Mesenchymal stem cell (in vitro differentiated cells and primary cell): ENCODE data around the gene LARGE1.
A peak's percentile ranks its signal among the peaks of the same experiment; 100 is the strongest.

ENCODE experiments used
- DNase-seq: peaks from one replicate; pipeline ENCODE4 v3.0.0-alpha.2; 2013
- H2AFZ ChIP-seq: one replicate; pipeline ENCODE4 v1.6.1; 2013; ENCODE audit warnings: low read depth, mild to moderate bottlenecking, control low read depth, inconsistent platforms, low read length, moderate library complexity
- H2AK5ac ChIP-seq: 2 replicates; pipeline ENCODE4 v1.6.1; 2013; ENCODE audit warnings: low read length, moderate library complexity, mild to moderate bottlenecking, inconsistent platforms; ENCODE audit not compliant: severe bottlenecking
- H2BK120ac ChIP-seq: one replicate; pipeline ENCODE4 v1.6.1; 2013; ENCODE audit warnings: low read depth, mild to moderate bottlenecking, inconsistent platforms, low read length, moderate library complexity
- H2BK12ac ChIP-seq, 2 experiments: one replicate each; pipeline ENCODE4 v1.6.1; 2013; ENCODE audit warnings: inconsistent platforms in 2 of 2, low read length in 2 of 2, mild to moderate bottlenecking in 2 of 2, moderate library complexity in 2 of 2, control low read depth in 1 of 2
- H2BK15ac ChIP-seq: one replicate; pipeline ENCODE4 v1.6.1; 2013; ENCODE audit warnings: mild to moderate bottlenecking, low read depth, inconsistent platforms; ENCODE audit not compliant: poor library complexity, severe bottlenecking
- H2BK5ac ChIP-seq: 2 replicates; pipeline ENCODE4 v1.6.1; 2013; ENCODE audit warnings: low read depth, mild to moderate bottlenecking, low read length, control low read depth, inconsistent platforms; ENCODE audit not compliant: poor library complexity, severe bottlenecking
- H3K14ac ChIP-seq, 2 experiments: one replicate each; pipeline ENCODE4 v1.6.1; 2013; ENCODE audit warnings: inconsistent platforms in 2 of 2, low read length in 2 of 2, control low read depth in 1 of 2, mild to moderate bottlenecking in 1 of 2, moderate library complexity in 1 of 2
- H3K18ac ChIP-seq, 2 experiments: one replicate each; pipeline ENCODE4 v1.6.1; 2013; ENCODE audit warnings: inconsistent platforms in 2 of 2, low read length in 2 of 2, control low read depth in 1 of 2, low read depth in 1 of 2, mild to moderate bottlenecking in 1 of 2
- H3K23ac ChIP-seq, 2 experiments: one replicate each; pipeline ENCODE4 v1.6.1; 2013; ENCODE audit warnings: inconsistent platforms in 2 of 2, low read length in 2 of 2, mild to moderate bottlenecking in 2 of 2, moderate library complexity in 2 of 2, control low read depth in 1 of 2
- H3K27ac ChIP-seq: 2 replicates; pipeline ENCODE4 v1.5.1; 2013; ENCODE audit warnings: mild to moderate bottlenecking, moderate library complexity, low read length, control low read depth, inconsistent platforms; ENCODE audit not compliant: poor library complexity, severe bottlenecking
- H3K27me3 ChIP-seq, 2 experiments: 2 replicates each; pipeline versions ENCODE4 v1.6.1 to v1.7.0; 2013; ENCODE audit warnings: low read length in 2 of 2, mild to moderate bottlenecking in 2 of 2, moderate library complexity in 2 of 2, control low read depth in 1 of 2, inconsistent platforms in 1 of 2; ENCODE audit not compliant: control insufficient read depth in 1 of 2, insufficient read depth in 1 of 2
- H3K36me3 ChIP-seq, 2 experiments: 2 replicates each; pipeline versions ENCODE4 v1.6.1 to v1.7.0; 2013; ENCODE audit warnings: low read length in 2 of 2, control low read depth in 1 of 2, inconsistent platforms in 1 of 2, low read depth in 1 of 2, mild to moderate bottlenecking in 1 of 2; ENCODE audit not compliant: insufficient read depth in 2 of 2, control insufficient read depth in 1 of 2
- H3K4ac ChIP-seq, 2 experiments: one replicate each; pipeline ENCODE4 v1.6.1; 2013; ENCODE audit warnings: inconsistent platforms in 2 of 2, low read length in 2 of 2, mild to moderate bottlenecking in 2 of 2, moderate library complexity in 2 of 2, control low read depth in 1 of 2, low read depth in 1 of 2
- H3K4me1 ChIP-seq: 2 replicates; pipeline ENCODE4 v1.6.1; 2013; ENCODE audit warnings: low read depth, low read length, control low read depth; ENCODE audit not compliant: control insufficient read depth, insufficient read depth
- H3K4me2 ChIP-seq: 2 replicates; pipeline ENCODE4 v1.6.1; 2013; ENCODE audit warnings: low read length, mild to moderate bottlenecking, inconsistent platforms; ENCODE audit not compliant: poor library complexity, severe bottlenecking
- H3K4me3 ChIP-seq, 2 experiments: 2 replicates each; pipeline versions ENCODE4 v1.5.1 to v1.7.0; 2013; ENCODE audit warnings: low read length in 2 of 2, mild to moderate bottlenecking in 2 of 2, control low read depth in 1 of 2, low read depth in 1 of 2; ENCODE audit not compliant: insufficient read depth in 1 of 2
- H3K79me1 ChIP-seq: replicated peaks from 2 replicates; pipeline ENCODE4 v1.6.1; 2013; ENCODE audit warnings: mild to moderate bottlenecking, control low read depth, low read length, inconsistent platforms; ENCODE audit not compliant: poor library complexity, severe bottlenecking
- H3K9ac ChIP-seq: 2 replicates; pipeline ENCODE4 v1.7.0; 2013; ENCODE audit warnings: mild to moderate bottlenecking, low read length, moderate library complexity
- H3K9me3 ChIP-seq: 2 replicates; pipeline ENCODE4 v1.7.0; 2013; ENCODE audit warnings: mild to moderate bottlenecking, low read length; ENCODE audit not compliant: control insufficient read depth
- H4K8ac ChIP-seq: one replicate; pipeline ENCODE4 v1.6.1; 2013; ENCODE audit warnings: inconsistent platforms, mild to moderate bottlenecking, low read length, moderate library complexity
- H4K91ac ChIP-seq: one replicate; pipeline ENCODE4 v1.6.1; 2013; ENCODE audit warnings: mild to moderate bottlenecking, low read length, inconsistent platforms
- WGBS: methylation state at CpG from one replicate; pipeline ENCODE4 v1.1.7; 2013; ENCODE audit warnings: mixed read lengths; 5-methylcytosine and 5-hydroxymethylcytosine counted together

LARGE1 gene

GRCh38 chr22:33737662-33738061 lies 182.6 kb downstream of the LARGE1 start:
- no peak overlapping the region for H3K14ac ChIP-seq
- peaks cover 0 to 4% of the 10 kb centered on the region in 2 experiments for H3K36me3 ChIP-seq
- no peak overlapping the region for H3K4me3 ChIP-seq
- no peak overlapping the region for H3K18ac ChIP-seq
- H2AFZ ChIP-seq, result no peak overlapping the region
- H2BK120ac ChIP-seq, result no peak overlapping the region
- no peaks in the 10 kb centered on the region for H3K79me1 ChIP-seq
- H3K4ac ChIP-seq, result no peak overlapping the region
- H3K27ac ChIP-seq, result no peak overlapping the region
- DNase-seq, result no peak
- no peak overlapping the region for H4K91ac ChIP-seq
- H3K9ac ChIP-seq, result no peak overlapping the region
- no peaks in the 10 kb centered on the region for H3K27me3 ChIP-seq
- no peak overlapping the region for H2BK12ac ChIP-seq
- WGBS, result 97% methylated on average over 3 of the region's 3 CpGs
- H3K9me3 ChIP-seq, result peaks cover 6% of the 10 kb centered on the region
- no peak overlapping the region for H2BK5ac ChIP-seq
- no peaks in the 10 kb centered on the region for H3K4me1 ChIP-seq
- no peak overlapping the region for H2BK15ac ChIP-seq
- no peak overlapping the region for H3K23ac ChIP-seq
- H3K4me2 ChIP-seq, result no peak overlapping the region
- no peak overlapping the region for H4K8ac ChIP-seq
- no peak overlapping the region for H2AK5ac ChIP-seq

GRCh38 chr22:33735978-33736377 lies 184.3 kb downstream of the LARGE1 start:
- peaks cover 0 to 4% of the 10 kb centered on the region in 2 experiments for H3K36me3 ChIP-seq
- no peak overlapping the region for H3K4ac ChIP-seq
- H3K23ac ChIP-seq, result no peak overlapping the region
- H4K8ac ChIP-seq, result no peak overlapping the region
- no peak overlapping the region for H3K4me2 ChIP-seq
- H2BK15ac ChIP-seq, result no peak overlapping the region
- H3K4me1 ChIP-seq, result no peaks in the 10 kb centered on the region
- no peak overlapping the region for H2BK120ac ChIP-seq
- no peak overlapping the region for H2AFZ ChIP-seq
- H3K9me3 ChIP-seq, result peaks cover 6% of the 10 kb centered on the region
- no peak overlapping the region for H3K27ac ChIP-seq
- no peak overlapping the region for H2AK5ac ChIP-seq
- no peak overlapping the region for H3K9ac ChIP-seq
- DNase-seq, result no peak
- H2BK5ac ChIP-seq, result no peak overlapping the region
- no peaks in the 10 kb centered on the region for H3K79me1 ChIP-seq
- H3K18ac ChIP-seq, result no peak overlapping the region
- no peaks in the 10 kb centered on the region for H3K27me3 ChIP-seq
- no peak overlapping the region for H3K4me3 ChIP-seq
- H3K14ac ChIP-seq, result no peak overlapping the region
- no peak overlapping the region for H4K91ac ChIP-seq
- WGBS, result 94% methylated on average over 1 of the region's 4 CpGs
- no peak overlapping the region for H2BK12ac ChIP-seq

DNA sequence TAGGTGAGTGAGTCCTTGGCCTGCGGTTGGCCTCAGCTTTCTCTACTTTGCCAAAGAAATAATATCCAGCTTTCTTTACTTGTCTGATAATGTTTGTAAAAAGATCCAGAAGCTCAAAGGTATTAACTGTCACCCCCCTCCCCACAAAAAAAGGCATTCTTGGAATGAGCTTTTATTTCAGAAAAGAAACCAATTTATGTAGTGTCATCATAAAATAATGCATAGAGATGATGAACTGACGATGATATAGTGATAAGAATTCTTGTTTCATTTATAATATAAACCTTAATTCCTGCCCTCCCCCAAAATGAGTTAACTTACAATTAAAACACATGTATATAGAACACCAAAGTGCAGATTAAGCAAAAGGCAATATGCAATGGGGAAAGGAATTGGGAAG lies 191.4 kb downstream of the LARGE1 start:
- Histone ChIP-seq H3K23ac (no peak overlapping the region), H3K36me3 (no peaks in the 10 kb centered on the region), H2BK12ac (no peak overlapping the region), H3K27me3 (no peaks in the 10 kb centered on the region), H2AK5ac (no peak overlapping the region), H2BK120ac (no peak overlapping the region), H3K14ac (no peak overlapping the region), H3K9ac (no peak overlapping the region), H3K4me1 (no peaks in the 10 kb centered on the region), H2BK5ac (no peak overlapping the region), H2BK15ac (no peak overlapping the region), H3K4ac (no peak overlapping the region), H4K8ac (no peak overlapping the region), H3K4me2 (no peak overlapping the region), H3K79me1 (no peaks in the 10 kb centered on the region), H3K4me3 (no peak overlapping the region), H3K18ac (no peak overlapping the region), H2AFZ (no peak overlapping the region), H4K91ac (no peak overlapping the region), H3K27ac (no peak overlapping the region), H3K9me3 (no peaks in the 10 kb centered on the region)
- DNase-seq, result no peak
- no CpG with 5 or more reads among the region's 2 CpGs for WGBS

GRCh38 chr22:33726294-33726734 lies 194.0 kb downstream of the LARGE1 start:
- peak overlapping the region; percentile 59 for H3K9ac ChIP-seq
- H3K27me3 ChIP-seq, result no peaks in the 10 kb centered on the region
- H4K91ac ChIP-seq, result no peak overlapping the region
- H4K8ac ChIP-seq, result no peak overlapping the region
- H2AFZ ChIP-seq, result no peak overlapping the region
- no peak overlapping the region for H3K23ac ChIP-seq
- peak overlapping the region in 1 of 2 experiments; percentile 21 for H3K4me3 ChIP-seq
- no peaks in the 10 kb centered on the region for H3K79me1 ChIP-seq
- DNase-seq, result peak; percentile 38
- H3K27ac ChIP-seq, result no peak overlapping the region
- H3K9me3 ChIP-seq, result no peaks in the 10 kb centered on the region
- no peak overlapping the region for H3K14ac ChIP-seq
- H3K4me1 ChIP-seq, result no peaks in the 10 kb centered on the region
- no peak overlapping the region for H3K4me2 ChIP-seq
- H3K18ac ChIP-seq, result no peak overlapping the region
- H2BK120ac ChIP-seq, result no peak overlapping the region
- H3K4ac ChIP-seq, result no peak overlapping the region
- no peak overlapping the region for H2BK12ac ChIP-seq
- no peaks in the 10 kb centered on the region for H3K36me3 ChIP-seq
- H2BK15ac ChIP-seq, result no peak overlapping the region
- WGBS, result 5% methylated on average over 3 of the region's 3 CpGs
- H2AK5ac ChIP-seq, result no peak overlapping the region
- no peak overlapping the region for H2BK5ac ChIP-seq
